Fibroblast of the aortic adventitia (primary cell): ENCODE data around the gene SC5D. TPM values are rescaled to one million over a fixed set of nuclear protein-coding genes. Genes with fewer than 3 reads are reported as not detected.

Experiments used
- DNase-seq: peaks from one replicate; pipeline ENCODE4 v3.0.0-alpha.2; 2010; ENCODE audit warnings: low read depth
- H3K4me3 ChIP-seq: 2 replicates; pipeline ENCODE4 v1.5.1; 2011; ENCODE audit warnings: low read depth, mild to moderate bottlenecking, control low read depth, low read length, moderate library complexity
- total RNA-seq: library from RNA; depleted of rRNA; stranded (reverse); fragments of >200 nt; gene quantifications from 2 replicates; pipeline ENCODE4 v1.2.3, GENCODE V29; 2012; ENCODE audit warnings: low replicate concordance
- TF ChIP-seq, protein P1 (sequence below): IDR thresholded peaks from 2 replicates; pipeline ENCODE4 v1.5.1; 2011; ENCODE audit warnings: mild to moderate bottlenecking, low read length, control low read depth, inconsistent platforms; ENCODE audit not compliant: insufficient read depth

Gene SC5D
- total RNA-seq, 1 donor = 43.8 TPM

DNA sequence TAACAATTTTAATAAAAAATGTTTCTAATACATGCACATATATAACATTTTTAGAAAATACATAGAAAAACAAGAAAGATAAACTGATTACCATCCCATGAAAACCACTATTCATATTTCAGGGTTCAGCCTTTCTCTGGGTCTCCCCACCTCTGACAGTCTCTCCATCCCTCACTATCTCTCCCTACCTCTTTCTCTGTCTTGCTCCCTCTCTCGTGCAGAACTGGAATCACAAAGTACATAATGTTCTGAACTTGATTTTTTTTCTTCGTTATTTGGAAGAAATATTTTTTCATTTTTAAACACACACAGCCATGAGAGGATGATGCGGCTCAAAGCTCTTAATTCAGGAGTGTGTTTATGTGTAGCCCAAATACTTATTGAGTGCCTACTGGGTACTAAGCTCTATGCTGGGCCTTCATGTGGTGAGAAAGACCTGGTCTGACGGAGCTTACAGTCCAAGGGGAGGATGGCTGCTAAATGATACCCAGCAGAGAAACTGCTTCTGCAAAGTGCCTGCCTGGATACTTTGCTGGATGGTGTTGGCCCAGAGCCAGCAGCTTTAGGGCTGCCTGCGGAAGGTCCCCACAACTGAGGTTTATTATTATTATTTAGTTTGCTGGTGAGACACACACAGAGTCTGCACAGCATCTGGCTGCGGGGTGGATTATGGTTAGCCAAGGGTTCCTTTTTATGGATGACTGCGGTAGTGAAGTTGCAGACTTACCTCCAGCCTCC lies 42.6 kb downstream of the SC5D start:
- no peak for DNase-seq
- TF ChIP-seq, protein P1, sequence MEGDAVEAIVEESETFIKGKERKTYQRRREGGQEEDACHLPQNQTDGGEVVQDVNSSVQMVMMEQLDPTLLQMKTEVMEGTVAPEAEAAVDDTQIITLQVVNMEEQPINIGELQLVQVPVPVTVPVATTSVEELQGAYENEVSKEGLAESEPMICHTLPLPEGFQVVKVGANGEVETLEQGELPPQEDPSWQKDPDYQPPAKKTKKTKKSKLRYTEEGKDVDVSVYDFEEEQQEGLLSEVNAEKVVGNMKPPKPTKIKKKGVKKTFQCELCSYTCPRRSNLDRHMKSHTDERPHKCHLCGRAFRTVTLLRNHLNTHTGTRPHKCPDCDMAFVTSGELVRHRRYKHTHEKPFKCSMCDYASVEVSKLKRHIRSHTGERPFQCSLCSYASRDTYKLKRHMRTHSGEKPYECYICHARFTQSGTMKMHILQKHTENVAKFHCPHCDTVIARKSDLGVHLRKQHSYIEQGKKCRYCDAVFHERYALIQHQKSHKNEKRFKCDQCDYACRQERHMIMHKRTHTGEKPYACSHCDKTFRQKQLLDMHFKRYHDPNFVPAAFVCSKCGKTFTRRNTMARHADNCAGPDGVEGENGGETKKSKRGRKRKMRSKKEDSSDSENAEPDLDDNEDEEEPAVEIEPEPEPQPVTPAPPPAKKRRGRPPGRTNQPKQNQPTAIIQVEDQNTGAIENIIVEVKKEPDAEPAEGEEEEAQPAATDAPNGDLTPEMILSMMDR = peak; percentile 20
- H3K4me3 ChIP-seq = no peak overlapping the region

DNA sequence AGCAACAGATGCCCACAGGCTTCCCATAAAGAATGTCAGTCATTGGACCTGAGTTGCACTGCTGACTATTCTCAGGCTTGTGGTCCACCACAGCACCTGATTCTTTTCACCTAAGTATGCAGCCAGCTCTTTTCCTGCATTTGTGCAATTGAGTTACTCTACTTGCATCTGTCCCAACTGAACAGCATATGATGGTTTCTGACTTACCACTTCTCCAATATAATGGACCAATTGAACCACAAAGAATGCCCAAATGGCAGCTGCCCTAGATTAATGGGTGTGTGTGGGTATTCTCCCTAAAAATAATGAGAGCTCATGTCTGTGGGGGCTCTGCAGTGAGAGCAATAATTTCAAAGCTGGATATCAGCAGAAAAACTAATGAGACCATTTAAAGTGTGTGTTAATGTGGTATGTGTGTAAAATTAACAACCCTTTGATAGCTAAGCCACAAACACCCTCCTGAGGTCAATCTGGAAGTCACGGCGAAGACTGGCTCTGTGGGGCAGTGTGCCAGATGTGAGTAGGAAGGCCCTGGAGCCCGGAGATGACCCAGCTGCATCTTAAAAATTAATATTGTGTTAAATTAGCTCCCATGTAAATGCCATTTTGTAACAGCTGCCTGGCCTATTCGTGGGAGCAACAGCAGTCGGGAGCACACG lies 43.8 kb downstream of the SC5D start:
- TF ChIP-seq, protein P1 = no peak
- DNase-seq = no peak
- no peak overlapping the region for H3K4me3 ChIP-seq

DNA sequence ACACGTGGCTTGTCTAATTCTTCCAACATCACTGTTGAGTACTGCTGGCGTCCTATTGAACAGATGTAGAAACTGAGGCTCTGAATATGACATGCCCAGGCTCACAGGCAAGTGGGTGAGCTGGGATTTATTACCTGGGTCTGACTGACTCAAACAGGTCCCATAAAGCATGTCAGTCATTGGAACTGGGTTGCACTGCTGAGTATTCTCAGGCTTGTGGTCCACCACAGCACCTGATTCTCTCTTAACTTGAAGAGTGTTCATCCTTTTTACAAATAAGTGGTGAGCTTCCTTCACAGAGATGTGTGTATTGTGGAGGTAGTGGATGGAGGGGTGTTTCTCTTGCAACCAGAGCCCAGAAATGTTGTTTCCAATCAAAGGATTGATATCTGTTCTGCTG lies 44.5 kb downstream of the SC5D start:
- TF ChIP-seq, protein P1 = no peak

DNA sequence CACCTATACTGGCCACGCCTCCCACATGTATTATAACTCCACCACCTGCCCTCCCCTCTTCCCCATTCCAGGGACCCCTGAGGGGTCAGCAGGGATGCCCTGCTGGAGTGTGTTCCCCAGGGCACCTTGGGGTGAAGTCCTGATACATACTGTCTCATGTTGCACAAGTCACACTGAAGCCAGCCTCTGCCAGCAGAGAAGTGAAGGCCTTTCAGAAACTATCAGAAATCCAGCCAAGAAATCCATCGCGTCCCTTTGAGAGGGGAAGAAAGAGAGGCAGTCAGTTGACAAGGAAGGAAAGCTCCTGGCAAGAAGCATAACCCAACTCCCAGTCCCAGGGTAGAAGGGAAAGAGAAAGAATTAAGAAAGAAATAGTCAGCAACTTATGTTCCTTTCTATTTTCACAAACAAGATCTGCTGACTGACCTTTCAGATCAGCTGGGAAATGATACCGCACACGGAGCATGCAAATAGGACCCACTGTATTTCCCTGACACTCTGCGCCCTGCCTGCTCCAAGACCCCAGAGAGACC lies 45.2 kb downstream of the SC5D start:
- H3K4me3 ChIP-seq = no peak overlapping the region
- TF ChIP-seq, protein P1 = no peak
- DNase-seq = no peak

More for the DNA sequence above, 44.5 kb downstream of the SC5D start:
- no peak overlapping the region for H3K4me3 ChIP-seq
- no peak for DNase-seq

DNA sequence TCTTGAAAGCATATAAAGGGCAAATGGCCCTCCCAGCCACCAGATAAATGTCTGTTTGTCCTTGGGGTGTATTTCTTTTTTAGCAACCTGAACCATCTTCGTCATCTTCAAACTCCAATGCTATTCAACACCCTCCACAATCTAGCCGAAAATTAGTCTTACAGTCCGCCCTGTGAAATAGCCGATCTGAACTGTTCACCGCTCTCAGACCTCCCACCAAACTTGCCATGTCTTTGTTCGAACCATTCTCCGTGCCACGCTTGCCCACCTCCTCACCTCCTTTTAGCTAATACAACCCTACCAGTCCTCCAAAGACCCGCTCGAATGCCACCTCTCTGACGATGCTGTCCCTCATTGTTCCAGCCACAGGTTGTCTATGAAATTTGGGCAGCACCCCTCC lies 46.0 kb downstream of the SC5D start:
- DNase-seq = no peak
- TF ChIP-seq, protein P1 = no peak

DNA sequence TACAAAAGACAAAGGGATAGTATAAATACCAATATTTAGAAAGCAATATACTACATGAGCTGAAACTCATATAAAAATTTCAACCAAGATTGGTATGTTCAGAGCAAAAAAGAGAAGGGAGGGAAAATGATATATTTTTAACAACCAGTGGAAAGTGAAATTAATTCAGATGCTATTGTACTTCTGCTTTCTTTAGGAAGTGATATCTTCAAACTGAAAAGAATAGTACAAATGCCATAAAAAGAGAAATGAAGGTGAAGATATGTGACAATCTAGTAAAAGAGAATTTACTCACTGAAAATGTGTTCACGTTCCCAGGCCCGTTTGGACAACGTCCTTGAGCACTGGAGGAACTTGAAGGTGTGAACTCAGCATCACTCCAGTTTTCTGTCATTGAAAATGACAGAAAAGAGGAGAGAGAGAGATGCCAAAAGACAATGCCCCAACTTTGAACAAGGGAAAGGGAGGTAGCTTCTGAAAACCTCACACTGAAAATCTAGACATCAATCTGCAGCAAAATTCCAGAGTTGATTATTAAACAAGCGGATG lies 47.5 kb downstream of the SC5D start:
- TF ChIP-seq, protein P1 = no peak

More for the DNA sequence above, 46.0 kb downstream of the SC5D start:
- H3K4me3 ChIP-seq = no peak overlapping the region

More for the DNA sequence above, 47.5 kb downstream of the SC5D start:
- no peak for DNase-seq
- H3K4me3 ChIP-seq = no peak overlapping the region
